Muscle of leg (tissue), 11 donors: ENCODE data around the gene PPOX. TPM values are rescaled to one million over a fixed set of nuclear protein-coding genes. Genes with fewer than 3 reads are reported as not detected.

Experiments used
- DNase-seq: peaks from one replicate; pipeline ENCODE4 v3.0.0; 2013
- H3K27ac ChIP-seq: one replicate; pipeline ENCODE4 v1.5.1; 2013; ENCODE audit warnings: mild to moderate bottlenecking, low read length, control low read depth
- H3K27me3 ChIP-seq: one replicate; pipeline ENCODE4 v1.6.1; 2013; ENCODE audit warnings: low read length; ENCODE audit not compliant: control insufficient read depth, insufficient read depth
- H3K36me3 ChIP-seq: one replicate; pipeline ENCODE4 v1.6.1; 2013; ENCODE audit warnings: low read length; ENCODE audit not compliant: control insufficient read depth, insufficient read depth
- H3K4me1 ChIP-seq: one replicate; pipeline ENCODE4 v1.6.1; 2013; ENCODE audit warnings: low read length; ENCODE audit not compliant: control insufficient read depth, insufficient read depth
- H3K4me3 ChIP-seq: one replicate; pipeline ENCODE4 v1.5.1; 2013; ENCODE audit warnings: low read length, control low read depth
- H3K9me3 ChIP-seq: replicated peaks from 2 replicates; pipeline ENCODE4 v1.6.1; 2013; ENCODE audit warnings: low read depth, low read length; ENCODE audit not compliant: control insufficient read depth
- WGBS: methylation state at CpG from one replicate; pipeline ENCODE4 v1.1.5; 2013; ENCODE audit warnings: missing lambda C conversion rate; ENCODE audit not compliant: insufficient coverage; 5-methylcytosine and 5-hydroxymethylcytosine counted together
- polyA plus RNA-seq, 8 donors: library from polyadenylated mRNA; unstranded; fragments of 120-200 nt; gene quantifications; one replicate each; pipeline versions ENCODE4 v1.2.1 to v1.2.3, GENCODE V29; 2013; ENCODE audit warnings: inconsistent platforms in 1 of 8, low replicate concordance in 1 of 8; ENCODE audit not compliant: insufficient read length in 8 of 8, insufficient read depth in 1 of 8
- total RNA-seq: library from RNA; stranded (reverse); fragments of 120-200 nt; gene quantifications from one replicate; pipeline ENCODE4 v1.2.4, GENCODE V29; 2013

PPOX gene
- total and polyA plus RNA-seq, 9 donors, result 16.1 to 28.6 (median 22.3) TPM

DNA sequence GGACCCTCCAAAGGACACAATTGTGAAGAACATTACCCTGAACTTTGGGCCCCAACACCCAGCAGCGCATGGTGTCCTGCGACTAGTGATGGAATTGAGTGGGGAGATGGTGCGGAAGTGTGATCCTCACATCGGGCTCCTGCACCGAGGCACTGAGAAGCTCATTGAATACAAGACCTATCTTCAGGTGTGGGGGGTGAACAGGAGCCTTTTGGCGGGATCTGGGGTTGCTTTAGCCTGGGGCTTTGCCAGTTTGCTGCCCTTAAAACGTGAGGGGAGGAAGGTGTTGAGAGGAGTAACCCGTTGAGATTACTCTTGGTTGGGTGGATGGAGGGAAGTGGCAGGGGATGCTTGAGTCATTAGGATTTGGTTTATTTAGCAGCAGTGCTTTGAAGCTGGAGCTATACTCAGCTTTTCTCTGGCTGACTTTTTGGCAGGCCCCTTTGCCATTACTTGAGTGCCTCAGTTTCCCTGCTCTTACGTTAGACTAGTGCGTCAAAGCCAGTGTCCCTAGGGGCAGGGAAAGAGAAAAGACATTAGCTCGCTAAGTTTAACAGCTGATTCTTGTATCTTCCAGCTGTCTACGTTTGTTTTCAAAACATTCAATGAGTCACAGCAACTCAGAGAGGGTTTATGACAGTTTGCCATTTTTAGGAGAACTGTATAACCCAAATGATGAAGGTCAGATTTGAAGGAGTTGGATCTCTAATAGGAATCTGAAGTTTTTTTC lies 40.4 kb downstream of the PPOX start:
- 85% methylated on average over 10 of the region's 12 CpGs for WGBS
- no peaks in the 10 kb centered on the region for H3K27me3 ChIP-seq
- no peak overlapping the region for H3K4me3 ChIP-seq
- DNase-seq, result no peak
- H3K27ac ChIP-seq, result peak overlapping the region; percentile 63
- no peaks in the 10 kb centered on the region for H3K9me3 ChIP-seq
- H3K36me3 ChIP-seq, result peaks cover 47% of the 10 kb centered on the region
- H3K4me1 ChIP-seq, result peaks cover 12% of the 10 kb centered on the region

DNA sequence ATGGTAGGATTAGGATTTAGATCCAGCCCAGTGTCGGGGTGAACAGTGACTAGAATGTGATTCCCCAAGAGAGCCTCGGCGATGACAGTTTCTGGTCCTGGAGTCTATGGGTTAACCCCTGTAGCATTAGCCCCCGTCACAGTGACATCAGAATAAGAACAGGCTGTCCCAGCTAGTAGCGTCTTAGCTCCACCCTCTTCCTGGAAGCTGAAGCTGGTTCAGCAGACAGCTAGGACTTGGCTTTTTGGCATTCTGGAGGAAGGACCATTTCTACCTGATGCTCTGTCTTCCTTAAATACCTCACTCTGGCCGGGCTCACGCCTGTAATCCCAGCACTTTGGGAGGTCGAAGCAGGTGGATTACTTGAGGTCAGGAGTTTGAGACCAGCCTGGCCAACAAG lies 40.9 kb downstream of the PPOX start:
- H3K27ac ChIP-seq, result no peak overlapping the region
- no peaks in the 10 kb centered on the region for H3K27me3 ChIP-seq
- peaks cover 53% of the 10 kb centered on the region for H3K36me3 ChIP-seq
- H3K4me1 ChIP-seq, result peaks cover 8% of the 10 kb centered on the region
- H3K4me3 ChIP-seq, result no peak overlapping the region
- 67% methylated on average over 5 of the region's 8 CpGs for WGBS
- peak; percentile 56 for DNase-seq
- H3K9me3 ChIP-seq, result no peaks in the 10 kb centered on the region

DNA sequence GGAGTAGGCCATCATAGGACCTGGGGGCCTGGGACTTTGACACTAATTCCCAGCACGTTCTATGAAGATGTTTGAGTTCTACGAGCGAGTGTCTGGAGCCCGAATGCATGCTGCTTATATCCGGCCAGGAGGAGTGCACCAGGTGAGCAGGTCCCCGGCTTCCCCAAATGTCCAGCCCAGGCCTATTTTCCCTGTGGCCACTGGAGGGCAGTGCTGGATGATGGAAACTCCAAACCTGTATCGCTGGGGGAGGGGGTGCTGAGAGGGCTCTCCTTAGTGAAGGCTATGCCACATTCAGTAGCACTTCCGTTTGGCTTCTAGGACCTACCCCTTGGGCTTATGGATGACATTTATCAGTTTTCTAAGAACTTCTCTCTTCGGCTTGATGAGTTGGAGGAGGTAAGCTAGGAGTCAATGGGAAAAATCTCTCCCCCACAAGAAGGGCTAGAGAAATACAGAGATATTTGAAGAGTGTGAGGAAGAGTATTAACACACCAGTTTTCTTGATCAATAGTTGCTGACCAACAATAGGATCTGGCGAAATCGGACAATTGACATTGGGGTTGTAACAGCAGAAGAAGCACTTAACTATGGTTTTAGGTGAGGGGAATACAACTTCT lies 43.7 kb downstream of the PPOX start:
- WGBS, result 35% methylated on average over 6 of the region's 11 CpGs
- Histone ChIP-seq H3K9me3 (no peaks in the 10 kb centered on the region), H3K27ac (no peak overlapping the region), H3K27me3 (no peaks in the 10 kb centered on the region), H3K4me1 (no peaks in the 10 kb centered on the region), H3K4me3 (no peak overlapping the region), H3K36me3 (peaks cover 70% of the 10 kb centered on the region)
- DNase-seq, result peak; percentile 76

DNA sequence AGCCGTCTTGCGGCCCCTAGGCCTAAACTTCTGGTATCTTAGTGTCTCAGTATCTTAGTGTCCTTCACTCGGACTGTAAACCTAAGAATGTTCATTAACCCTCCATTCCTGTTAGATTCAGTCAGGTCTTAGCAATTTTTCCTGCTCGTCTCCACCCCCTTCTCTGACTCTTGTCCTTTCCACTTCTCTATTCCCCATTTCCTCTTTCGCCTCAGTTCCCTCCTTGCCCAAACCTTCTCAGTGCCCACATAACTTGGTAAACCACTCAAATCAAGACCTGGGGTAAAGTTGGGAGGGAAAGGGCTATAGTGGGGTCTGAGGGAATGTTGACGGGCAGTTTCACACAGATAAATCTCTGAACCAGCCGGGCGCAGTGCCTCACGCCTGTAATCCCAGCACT lies 48.1 kb downstream of the PPOX start:
- H3K4me3 ChIP-seq, result no peak overlapping the region
- DNase-seq, result no peak
- no peaks in the 10 kb centered on the region for H3K27me3 ChIP-seq
- H3K36me3 ChIP-seq, result peaks cover 52% of the 10 kb centered on the region
- no peak overlapping the region for H3K27ac ChIP-seq
- H3K4me1 ChIP-seq, result peaks cover 3% of the 10 kb centered on the region
- H3K9me3 ChIP-seq, result no peaks in the 10 kb centered on the region
- 82% methylated on average over 5 of the region's 9 CpGs for WGBS

DNA sequence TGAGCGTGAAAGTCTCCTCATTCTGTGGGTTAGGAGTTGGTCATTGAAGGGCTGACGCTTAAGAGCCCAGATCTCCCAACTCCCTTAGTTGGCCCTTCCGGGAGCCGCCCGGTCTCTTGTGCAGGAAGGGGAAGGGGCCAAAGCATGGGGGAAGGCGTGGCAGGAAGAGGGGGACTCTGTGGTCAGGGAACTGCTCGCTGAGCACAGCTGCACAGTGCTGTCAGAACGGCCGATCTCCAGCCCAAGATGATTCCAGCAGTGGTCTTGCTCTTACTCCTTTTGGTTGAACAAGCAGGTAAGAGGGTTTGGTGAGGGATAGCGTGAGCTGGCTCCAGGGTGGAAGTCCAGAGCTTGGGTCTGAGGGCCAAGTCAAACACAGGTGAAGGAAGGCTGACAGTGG lies 48.9 kb downstream of the PPOX start, which contains the start of gene FCER1G:
Gene FCER1G, plus strand, starts transcription at position 220 of the 400 bp plus-strand sequence. Its CDS starts 27 bp downstream, at position 247.
- Histone ChIP-seq H3K27me3 (no peaks in the 10 kb centered on the region), H3K27ac (peak within 1 kb of the TSS; percentile 20), H3K4me3 (peak within 1 kb of the TSS; percentile 34), H3K9me3 (no peaks in the 10 kb centered on the region), H3K36me3 (peaks cover 45% of the 10 kb centered on the region), H3K4me1 (peaks cover 3% of the 10 kb centered on the region)
- WGBS, result 48% methylated on average over 8 of the region's 10 CpGs
- peak; percentile 69 for DNase-seq

DNA sequence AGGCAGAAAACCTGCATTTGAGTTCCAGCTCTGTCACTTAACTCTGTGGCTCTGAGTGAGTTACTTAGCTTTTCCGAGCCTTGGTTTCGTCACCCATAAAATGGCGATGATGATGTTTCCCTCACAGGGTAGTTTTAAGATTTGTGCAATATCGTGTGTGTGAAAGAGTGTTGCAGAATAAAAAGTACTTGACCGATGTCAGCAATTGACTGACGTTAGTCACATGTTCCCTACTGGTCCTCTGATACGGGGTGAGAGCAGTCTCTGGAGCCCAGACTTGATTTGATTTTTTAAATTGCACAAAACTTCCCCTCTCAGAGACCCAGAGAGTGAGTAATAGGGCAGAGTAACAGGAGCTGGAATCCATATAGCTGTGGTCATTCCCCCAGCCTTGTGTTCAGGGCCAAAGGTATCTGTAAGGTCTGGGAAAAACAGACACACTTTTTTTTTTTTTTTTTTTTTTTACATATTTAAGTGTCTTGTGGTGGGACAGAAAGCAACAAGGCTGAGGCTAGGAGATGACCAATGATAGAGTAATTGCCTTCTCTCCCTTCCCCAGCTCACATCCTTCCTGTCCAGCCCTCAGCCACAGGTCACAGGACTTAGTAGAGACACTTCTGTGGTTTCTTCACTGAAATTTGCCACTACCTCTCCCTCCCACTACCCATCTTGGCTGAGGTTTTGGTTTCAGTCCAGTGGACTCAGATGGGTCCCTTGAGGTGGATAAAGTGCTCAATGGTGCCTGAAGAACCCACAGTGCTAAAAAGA lies 50.9 kb downstream of the PPOX start:
- 43% methylated on average over 4 of the region's 7 CpGs for WGBS
- H3K9me3 ChIP-seq, result no peaks in the 10 kb centered on the region
- H3K4me1 ChIP-seq, result peaks cover 3% of the 10 kb centered on the region
- H3K4me3 ChIP-seq, result peak overlapping the region; percentile 25
- DNase-seq, result peak; percentile 29
- H3K27ac ChIP-seq, result peak overlapping the region; percentile 47
- H3K27me3 ChIP-seq, result no peaks in the 10 kb centered on the region
- peaks cover 26% of the 10 kb centered on the region for H3K36me3 ChIP-seq

DNA sequence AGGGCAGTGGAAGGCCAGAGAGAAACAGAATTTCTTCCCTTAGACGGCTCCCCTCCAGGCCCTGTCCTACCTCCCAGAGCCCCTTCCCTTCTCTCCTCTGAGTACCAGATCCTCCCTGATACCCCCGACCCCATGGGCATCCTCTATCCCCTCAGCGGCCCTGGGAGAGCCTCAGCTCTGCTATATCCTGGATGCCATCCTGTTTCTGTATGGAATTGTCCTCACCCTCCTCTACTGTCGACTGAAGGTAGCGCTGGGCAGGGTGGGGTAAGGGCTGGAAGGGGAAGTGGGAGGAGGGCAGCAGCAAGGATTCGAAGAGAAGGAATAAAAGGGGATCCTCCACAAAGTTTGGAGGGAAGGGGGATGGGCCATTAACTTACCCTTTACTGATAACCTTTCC lies 51.6 kb downstream of the PPOX start:
- Histone ChIP-seq H3K4me1 (peaks cover 3% of the 10 kb centered on the region), H3K27me3 (no peaks in the 10 kb centered on the region), H3K27ac (no peak overlapping the region), H3K36me3 (peaks cover 19% of the 10 kb centered on the region), H3K9me3 (no peaks in the 10 kb centered on the region), H3K4me3 (no peak overlapping the region)
- 60% methylated on average over 1 of the region's 6 CpGs for WGBS
- no peak for DNase-seq

DNA sequence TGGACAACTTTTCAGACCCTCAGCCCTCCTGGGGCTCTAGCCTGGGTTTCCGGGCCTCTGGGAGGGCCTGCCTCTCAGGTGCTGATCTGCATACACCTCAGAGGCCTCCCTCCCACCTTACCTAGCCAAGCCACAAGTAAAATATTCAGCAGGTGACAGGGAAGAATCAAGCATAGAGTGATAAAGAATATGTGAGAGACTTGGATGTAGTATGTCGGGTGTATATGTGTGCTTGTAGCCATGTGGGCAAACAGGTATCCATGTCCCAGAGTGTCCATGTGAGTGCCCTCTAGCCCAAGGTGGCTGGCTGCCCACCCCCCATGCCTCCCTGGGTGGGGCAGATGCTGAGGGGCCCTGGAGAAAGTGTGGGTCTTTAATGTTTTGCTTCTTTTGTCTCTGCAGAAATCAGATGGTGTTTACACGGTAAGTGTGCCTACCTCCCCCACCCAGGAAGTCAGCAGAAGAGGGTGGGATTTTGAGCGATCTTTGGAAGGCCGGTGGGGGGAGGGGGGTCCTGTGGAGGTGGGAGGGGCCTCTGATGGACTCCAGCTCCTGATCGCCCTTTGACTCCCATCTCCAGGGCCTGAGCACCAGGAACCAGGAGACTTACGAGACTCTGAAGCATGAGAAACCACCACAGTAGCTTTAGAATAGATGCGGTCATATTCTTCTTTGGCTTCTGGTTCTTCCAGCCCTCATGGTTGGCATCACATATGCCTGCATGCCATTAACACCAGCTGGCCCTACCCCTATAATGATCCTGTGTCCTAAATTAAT lies 52.3 kb downstream of the PPOX start:
- peaks cover 3% of the 10 kb centered on the region for H3K4me1 ChIP-seq
- H3K36me3 ChIP-seq, result peaks cover 12% of the 10 kb centered on the region
- no peak overlapping the region for H3K27ac ChIP-seq
- H3K9me3 ChIP-seq, result no peaks in the 10 kb centered on the region
- no peak overlapping the region for H3K4me3 ChIP-seq
- no peak for DNase-seq
- H3K27me3 ChIP-seq, result no peaks in the 10 kb centered on the region
- WGBS, result 86% methylated on average over 4 of the region's 8 CpGs

DNA sequence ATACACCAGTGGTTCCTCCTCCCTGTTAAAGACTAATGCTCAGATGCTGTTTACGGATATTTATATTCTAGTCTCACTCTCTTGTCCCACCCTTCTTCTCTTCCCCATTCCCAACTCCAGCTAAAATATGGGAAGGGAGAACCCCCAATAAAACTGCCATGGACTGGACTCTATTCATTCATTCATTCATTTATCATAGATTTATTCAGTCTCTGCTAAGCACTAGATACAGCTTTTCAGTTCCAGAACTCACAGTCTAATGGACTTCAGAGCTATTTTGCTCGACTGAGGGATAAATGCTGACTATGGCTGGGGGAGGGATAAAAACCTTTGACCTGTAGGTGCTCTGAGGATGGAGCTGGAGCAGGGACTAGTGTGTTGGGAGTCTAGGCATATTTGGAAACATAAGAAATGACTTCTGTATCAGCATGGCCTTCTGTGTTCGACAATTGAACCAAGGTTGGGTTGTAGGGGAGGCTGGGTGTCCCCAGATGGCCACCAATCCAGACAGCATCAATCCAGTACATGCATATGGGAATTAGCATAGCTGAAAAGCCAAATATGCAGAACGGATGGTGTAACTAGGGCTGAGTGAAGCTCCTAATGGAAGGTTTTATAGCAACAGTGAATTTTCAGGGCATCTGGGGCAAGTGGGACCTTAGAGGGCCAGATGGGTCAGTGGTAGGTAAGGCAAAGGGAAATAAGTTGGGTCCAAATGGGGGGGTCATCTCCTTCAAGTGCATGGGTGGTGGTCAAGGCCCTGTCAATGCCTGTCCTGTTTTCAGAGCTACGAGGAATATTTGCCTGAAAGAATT lies 53.1 kb downstream of the PPOX start:
- Histone ChIP-seq H3K27ac (no peak overlapping the region), H3K4me1 (peaks cover 3% of the 10 kb centered on the region), H3K9me3 (no peaks in the 10 kb centered on the region), H3K27me3 (no peaks in the 10 kb centered on the region), H3K36me3 (peaks cover 4% of the 10 kb centered on the region), H3K4me3 (no peak overlapping the region)
- WGBS, result 79% methylated on average over 4 of the region's 5 CpGs
- no peak for DNase-seq
